GM21723 (cell line): ENCODE data around the gene PEF1.

Source experiments
- ATAC-seq: cut with Tn5 transposase; IDR thresholded peaks from one replicate; pipeline ENCODE4 v1.9.1; 2021; ENCODE audit warnings: mild to moderate bottlenecking, moderate library complexity; ENCODE audit not compliant: unreplicated experiment

Gene PEF1

DNA sequence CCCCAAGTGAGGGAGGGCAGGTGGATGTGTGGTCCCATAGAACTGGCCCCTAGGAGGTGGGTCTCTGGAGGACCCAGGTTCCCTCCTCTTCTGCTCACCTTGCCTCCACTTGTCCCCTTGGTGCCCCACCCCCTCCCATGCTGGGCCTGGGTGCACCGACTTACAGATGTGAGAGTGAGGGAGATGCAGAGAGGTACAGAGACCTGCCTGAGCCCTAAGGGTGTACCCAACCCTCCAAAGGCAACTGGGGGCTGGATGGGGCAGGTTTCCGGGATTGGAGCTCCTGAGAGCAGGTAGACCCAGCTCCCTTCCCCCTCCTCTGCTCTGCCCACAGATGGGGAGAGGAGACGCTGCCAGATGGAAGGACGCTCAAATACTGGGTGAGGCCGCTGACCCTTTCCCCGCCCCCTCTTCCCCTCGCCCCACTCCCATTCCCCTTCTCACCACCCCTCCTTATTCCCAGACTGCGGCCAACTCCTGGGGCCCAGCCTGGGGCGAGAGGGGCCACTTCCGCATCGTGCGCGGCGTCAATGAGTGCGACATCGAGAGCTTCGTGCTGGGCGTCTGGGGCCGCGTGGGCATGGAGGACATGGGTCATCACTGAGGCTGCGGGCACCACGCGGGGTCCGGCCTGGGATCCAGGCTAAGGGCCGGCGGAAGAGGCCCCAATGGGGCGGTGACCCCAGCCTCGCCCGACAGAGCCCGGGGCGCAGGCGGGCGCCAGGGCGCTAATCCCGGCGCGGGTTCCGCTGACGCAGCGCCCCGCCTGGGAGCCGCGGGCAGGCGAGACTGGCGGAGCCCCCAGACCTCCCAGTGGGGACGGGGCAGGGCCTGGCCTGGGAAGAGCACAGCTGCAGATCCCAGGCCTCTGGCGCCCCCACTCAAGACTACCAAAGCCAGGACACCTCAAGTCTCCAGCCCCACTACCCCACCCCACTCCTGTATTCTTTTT lies 58.0 kb downstream of the PEF1 start:
- no peak for ATAC-seq

DNA sequence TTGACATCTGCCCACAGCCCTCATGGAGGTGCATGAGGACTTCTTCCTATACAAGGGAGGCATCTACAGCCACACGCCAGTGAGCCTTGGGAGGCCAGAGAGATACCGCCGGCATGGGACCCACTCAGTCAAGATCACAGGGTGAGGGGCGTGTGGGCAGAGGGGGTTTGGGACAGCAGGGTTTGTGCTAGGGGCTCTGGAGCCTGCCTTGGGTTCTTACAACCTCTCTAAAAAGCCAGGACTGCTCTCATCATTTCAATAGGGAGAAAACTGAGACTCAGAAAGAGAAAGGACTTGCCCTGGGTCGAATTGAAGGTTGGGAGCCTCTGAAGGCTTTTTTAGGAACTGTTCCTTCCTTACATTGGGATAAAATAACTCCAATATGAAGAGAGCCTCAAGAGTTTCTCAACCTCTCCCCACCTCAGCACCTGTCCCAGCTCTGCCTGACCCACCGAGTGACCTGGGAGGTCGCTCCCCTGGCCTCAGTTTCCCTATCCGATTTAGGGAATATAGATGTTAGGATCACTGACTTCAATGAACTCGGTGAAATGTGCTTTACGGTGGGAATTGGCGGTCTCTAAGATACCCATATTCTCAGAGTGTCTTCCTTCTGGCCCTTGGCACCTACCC lies 58.8 kb downstream of the PEF1 start:
- no peak for ATAC-seq

DNA sequence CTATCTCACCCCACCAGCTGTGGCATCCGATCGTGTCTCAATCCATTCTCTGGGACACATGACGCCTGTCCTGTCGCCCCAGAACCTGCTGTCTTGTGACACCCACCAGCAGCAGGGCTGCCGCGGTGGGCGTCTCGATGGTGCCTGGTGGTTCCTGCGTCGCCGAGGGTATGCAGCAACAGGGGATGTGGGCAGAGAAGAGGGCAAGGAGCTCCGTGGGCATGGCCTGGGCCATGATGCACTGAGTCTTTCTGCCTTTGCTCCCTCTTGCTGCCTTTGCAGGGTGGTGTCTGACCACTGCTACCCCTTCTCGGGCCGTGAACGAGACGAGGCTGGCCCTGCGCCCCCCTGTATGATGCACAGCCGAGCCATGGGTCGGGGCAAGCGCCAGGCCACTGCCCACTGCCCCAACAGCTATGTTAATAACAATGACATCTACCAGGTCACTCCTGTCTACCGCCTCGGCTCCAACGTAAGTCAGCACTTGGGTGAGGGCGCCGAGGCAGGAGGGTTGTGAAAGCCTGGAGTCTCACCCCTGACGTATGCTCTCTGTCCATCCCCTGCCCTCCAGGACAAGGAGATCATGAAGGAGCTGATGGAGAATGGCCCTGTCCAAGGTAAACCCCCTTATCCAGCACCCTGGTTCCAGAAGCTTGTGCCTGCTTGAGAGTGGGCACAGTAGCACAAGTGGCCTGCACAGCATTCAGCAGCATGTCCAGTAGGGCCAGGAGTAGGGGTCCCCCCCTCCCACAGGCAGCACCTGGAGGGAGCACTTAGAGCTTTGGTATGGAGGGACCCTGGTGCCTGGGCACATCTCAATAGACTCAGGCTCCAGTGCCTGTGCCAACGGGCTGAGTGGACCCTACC lies 59.6 kb downstream of the PEF1 start:
- ATAC-seq, result no peak

DNA sequence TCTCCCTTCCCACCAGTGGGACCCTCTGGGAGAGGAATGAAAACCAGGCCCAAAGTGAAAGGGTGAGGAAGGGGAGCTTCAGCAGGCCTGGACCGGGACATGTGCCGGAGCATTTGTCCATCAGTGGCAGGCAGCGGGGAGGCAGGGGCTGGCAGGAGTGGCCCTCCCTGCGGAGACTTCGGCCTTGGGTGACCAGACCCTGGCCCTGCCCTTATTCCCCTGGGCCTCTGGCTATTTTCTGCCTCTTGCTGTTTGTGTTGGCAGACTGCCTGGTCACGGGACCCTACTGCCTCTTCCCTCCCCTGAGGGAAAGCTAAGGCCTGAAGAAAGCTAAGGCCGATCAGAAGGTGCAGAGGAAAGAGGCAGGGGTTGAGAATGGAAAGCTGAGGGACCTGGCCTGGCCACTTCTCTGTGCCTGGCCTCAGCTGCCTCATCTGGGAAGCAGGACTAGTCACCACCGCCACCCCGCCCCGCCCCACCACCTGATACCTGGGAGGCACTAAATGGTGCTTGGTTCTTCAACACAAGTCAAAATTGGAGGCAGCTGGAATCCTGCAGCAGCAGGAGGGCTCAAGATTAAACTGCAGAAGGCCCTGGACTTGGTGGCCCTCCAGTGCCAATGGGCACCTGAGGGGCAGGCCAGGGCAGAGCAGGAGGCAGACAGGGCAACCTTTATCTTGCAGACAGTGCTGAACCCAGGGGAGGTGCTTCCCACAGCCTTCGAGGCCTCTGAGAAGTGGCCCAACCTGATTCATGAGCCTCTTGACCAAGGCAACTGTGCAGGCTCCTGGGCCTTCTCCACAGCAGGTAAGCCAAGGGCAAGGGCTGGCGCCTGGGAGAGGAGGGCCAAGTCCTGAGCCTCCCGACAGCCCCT lies 60.4 kb downstream of the PEF1 start:
- ATAC-seq, result no peak

DNA sequence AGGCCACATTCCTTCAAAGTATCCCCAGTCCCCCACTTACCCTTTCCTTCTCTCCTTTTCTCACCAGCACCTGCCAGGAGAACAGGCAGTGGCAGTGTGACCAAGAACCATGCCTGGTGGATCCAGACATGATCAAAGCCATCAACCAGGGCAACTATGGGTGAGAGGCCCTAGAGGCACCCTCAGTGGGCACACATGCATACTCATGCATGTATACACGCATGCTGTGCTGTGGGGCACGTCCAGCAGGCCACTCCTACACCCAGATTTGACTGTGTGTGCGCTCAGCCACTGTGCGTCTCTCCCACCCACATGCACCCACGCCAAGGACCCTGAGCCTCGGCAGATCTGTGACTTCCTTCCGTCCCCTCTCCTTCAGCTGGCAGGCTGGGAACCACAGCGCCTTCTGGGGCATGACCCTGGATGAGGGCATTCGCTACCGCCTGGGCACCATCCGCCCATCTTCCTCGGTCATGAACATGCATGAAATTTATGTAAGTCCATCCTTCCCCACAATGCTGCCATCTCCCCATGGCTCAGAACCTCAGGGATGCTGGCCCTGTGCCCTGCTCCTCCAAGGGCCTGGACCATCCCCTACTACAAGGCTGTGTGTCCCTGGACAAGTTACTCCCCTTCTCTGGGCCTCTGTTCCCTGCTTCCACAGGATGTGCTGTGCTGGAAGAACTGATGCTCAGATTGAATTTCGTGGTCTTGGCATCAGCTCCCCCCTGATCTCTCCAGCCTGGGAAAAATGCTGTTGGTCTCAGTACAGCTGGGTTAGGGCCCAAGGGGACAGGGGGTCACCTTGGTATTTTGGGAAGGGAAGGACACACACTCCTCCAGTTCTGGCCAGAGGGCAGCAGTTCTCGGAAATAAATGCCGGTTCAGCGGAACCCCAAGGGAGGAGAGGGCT lies 61.3 kb downstream of the PEF1 start:
- ATAC-seq, result no peak

DNA sequence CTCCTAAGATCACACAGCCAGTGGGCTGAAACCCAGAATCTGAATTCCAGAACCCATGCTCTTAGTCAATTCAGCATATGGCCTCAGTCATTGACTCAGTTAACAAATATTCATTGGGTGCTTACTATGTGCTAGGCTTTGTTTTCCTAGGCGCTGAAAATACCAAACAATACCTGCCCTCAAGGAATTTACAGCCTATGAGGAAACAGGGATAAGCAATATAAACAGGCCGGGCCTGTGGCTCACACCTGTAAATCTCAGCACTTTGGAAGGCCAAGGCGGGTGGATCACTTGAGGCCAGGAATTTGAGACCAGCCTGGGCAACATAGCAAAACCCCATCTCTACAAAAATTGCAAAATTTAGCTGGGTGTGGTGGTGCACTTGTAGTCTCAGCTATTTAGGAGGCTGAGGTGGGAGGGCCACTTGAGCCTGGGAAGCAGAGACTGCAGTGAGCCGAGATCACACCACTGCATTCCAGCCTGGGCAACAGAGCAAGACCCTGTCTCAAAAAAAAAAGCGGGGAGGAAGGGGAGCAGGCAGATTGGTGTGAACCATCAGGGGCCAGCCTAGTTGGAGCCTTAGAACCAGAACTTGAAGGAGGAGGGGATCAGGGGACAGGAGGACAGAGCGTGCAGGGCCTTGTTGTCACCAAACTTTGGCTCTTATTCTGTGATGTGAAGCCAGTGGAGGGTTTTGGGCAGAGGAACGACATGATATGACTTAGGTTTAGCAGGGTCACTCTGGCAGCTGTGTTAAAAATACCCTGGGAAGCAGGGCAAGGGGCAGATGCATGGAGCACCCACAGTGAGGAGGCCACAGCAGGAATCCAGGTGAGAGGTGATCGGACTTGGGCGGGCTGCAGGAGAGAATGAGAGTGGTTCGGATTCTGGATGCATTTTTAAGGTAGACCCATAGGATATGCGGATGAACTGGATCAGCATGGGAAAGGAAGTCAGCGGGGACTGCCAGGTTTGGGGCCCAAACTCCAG lies 62.6 kb downstream of the PEF1 start:
- no peak for ATAC-seq

DNA sequence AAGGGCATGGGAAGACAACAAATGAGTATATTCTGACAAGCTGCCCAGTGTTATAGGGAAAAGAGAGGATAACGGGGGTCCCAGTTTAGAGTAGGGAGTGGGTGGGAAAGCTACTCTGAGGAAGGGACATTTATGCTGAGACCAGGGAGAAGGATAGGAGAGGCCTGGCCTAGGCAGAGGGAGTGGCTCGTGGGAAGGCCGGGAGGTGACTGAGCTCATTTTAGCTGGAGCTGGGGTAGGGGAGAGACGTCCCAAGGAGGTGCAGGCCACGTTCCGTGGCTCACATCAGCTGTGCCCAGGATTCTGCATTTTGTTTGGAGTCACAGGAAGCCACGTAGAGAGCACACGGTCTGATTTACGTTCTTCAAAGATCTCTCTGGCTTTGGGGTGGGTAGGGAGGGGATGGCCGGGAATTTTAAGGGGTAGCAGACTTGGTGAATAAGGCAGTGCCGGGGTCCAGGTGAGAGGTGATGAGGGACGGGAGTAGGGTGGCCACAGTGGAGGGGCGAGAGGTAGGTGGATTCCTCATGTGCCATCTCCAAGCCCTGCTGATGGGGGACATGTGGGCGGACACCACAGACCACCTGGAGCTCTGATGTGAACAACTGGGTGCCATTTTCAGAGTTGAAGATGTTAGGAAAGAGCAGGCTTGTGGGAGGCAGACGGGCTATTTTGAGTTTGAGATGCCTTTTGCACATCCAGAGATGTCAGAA lies 63.6 kb downstream of the PEF1 start:
- no peak for ATAC-seq

DNA sequence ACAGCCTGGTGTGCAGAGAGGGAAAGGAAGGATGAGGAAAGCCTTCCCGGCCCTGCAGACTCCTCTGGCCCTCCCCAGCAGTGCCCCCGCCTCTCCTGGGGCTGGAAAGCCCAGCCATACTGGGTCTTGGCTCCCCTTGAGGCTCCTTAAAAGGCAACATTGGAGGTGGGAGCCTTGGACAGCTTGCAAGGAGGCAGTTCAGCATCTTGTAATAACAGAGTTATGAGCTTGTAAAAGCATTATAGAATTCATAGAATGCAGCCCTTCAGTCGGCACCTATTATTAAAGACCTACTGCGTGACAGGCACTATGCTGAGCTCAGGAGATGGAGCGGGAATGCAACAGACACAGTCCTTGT lies 64.2 kb downstream of the PEF1 start:
- no peak for ATAC-seq
